Regular cardiac myocyte (primary cell): Measurements from ENCODE around the gene LPAR3. TPM values are rescaled to one million over a fixed set of nuclear protein-coding genes. Genes with fewer than 3 reads are reported as not detected.

ENCODE experiments used
- total RNA-seq: library from RNA; depleted of rRNA; stranded (reverse); fragments of >200 nt; gene quantifications from 2 replicates; pipeline ENCODE4 v1.2.3, GENCODE V29; 2014

LPAR3 gene, protein sequence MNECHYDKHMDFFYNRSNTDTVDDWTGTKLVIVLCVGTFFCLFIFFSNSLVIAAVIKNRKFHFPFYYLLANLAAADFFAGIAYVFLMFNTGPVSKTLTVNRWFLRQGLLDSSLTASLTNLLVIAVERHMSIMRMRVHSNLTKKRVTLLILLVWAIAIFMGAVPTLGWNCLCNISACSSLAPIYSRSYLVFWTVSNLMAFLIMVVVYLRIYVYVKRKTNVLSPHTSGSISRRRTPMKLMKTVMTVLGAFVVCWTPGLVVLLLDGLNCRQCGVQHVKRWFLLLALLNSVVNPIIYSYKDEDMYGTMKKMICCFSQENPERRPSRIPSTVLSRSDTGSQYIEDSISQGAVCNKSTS
- 0.19 and 2.0 TPM in 2 replicates for total RNA-seq

GRCh38 chr1:84892705-84893618 is at the start of gene LPAR3:
Gene LPAR3 (minus strand): TSS chr1:84893206. CDS start chr1:84866120, 27,086 bp downstream.

Other genes starting within 250 kb of the LPAR3 start
- gene SSX2IP, start 202.7 kb downstream of the LPAR3 start, total RNA-seq, result 15.5 and 31.1 TPM in 2 replicates
- gene MCOLN2, start 103.9 kb upstream of the LPAR3 start, total RNA-seq, result 2.8 TPM in 1 of 2 replicates, not detected in the other
- gene MCOLN3, start 155.3 kb upstream of the LPAR3 start, total RNA-seq, result under 0.01 and 0.28 TPM in 2 replicates